Measurements from ENCODE around the gene PACRG. TPM values are rescaled to one million over a fixed set of nuclear protein-coding genes. Genes with fewer than 3 reads are reported as not detected.

The PACRG gene
- total RNA-seq, 2 donors from 2014 or later, result 2.8 to 21.3 TPM

DNA sequence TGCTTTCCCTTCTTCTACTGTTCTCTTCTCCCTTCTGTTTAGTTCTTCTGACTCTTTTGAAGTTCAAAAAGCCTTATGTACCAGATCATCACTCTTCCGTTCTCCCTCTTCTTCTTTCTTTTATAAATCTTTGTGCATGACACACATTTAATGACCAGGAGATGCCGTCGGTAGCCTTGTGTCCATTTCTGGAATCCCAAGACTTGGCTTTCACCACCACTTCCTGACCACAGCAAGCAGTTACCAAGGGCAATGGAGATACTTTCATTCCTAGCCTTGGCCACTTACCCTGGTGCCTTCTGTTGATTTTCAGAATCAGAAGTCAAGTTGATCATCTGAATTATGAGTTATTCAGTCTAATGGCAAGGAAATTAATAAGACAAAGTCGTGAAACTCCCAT lies 418.3 kb downstream of the PACRG start:
- no peaks in the 10 kb centered on the region for H3K9me3 ChIP-seq
- no peaks in the 10 kb centered on the region for H3K4me1 ChIP-seq
- no peak overlapping the region for H3K27ac ChIP-seq
- DNase-seq (ENCODE audit: low spot score), result no peak
- no peaks in the 10 kb centered on the region for H3K27me3 ChIP-seq
- H3K4me3 ChIP-seq, result no peak overlapping the region
- TF ChIP-seq, protein P1, sequence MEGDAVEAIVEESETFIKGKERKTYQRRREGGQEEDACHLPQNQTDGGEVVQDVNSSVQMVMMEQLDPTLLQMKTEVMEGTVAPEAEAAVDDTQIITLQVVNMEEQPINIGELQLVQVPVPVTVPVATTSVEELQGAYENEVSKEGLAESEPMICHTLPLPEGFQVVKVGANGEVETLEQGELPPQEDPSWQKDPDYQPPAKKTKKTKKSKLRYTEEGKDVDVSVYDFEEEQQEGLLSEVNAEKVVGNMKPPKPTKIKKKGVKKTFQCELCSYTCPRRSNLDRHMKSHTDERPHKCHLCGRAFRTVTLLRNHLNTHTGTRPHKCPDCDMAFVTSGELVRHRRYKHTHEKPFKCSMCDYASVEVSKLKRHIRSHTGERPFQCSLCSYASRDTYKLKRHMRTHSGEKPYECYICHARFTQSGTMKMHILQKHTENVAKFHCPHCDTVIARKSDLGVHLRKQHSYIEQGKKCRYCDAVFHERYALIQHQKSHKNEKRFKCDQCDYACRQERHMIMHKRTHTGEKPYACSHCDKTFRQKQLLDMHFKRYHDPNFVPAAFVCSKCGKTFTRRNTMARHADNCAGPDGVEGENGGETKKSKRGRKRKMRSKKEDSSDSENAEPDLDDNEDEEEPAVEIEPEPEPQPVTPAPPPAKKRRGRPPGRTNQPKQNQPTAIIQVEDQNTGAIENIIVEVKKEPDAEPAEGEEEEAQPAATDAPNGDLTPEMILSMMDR (IDR thresholded peaks at IDR 0.05), result no peak
- H3K36me3 ChIP-seq, result no peaks in the 10 kb centered on the region

DNA sequence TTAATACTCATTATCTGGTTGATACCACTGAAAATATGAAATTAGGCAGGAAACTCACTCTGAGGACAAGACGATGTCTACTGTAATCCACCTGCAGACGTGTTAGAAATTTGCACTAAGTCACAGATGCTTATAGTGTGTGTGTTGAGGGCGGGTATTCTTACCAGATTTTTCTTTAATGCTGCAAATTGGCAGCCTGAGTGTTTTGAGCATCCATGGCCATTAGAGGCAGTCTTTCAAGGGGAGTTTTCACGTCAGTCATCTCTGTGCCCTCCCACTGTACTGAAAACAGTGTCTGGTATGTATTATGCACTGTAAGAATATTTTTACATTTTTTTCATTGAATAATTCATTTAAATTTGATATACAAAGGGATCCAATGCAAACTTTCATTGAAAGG lies 420.2 kb downstream of the PACRG start:
- no peaks in the 10 kb centered on the region for H3K36me3 ChIP-seq

DNA sequence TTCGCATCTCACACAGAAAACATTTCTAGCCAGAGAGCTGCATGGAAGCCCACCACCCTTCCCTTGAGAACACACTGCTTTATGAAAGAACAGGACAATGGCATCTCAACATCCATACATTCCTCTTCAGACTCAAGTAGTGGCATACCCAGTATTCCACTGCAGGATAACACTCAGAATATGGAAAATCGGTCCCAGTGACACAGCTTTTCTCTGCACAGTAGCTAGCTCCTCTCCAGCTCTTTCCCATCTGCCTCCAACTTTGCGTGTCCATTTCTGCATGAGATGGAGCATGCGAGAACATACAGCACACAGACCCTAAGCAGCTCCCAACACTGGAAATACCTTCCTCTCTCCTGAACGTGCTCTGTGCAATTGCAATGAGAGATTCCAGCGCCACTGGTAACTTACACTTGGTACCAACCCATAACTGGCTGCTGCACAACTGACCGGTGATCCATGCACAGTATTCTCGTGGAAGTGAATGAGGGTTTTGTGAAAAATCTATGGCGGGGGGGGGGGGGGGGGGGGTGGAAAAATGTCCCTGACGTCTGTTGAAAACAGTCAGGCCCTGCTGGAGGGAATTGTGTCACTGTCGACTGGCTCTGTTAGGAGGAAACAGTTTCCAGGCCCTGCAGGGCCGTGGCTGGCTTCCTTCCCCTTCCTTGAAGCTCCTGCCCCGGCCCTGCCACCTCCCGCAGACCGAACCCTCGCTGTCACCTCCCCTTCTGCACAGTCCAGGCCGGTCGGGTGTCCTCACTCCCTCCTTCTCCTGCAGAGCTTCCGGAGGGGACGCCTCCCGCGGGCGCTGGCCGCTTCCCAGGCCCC lies 420.9 kb downstream of the PACRG start:
- DNase-seq (ENCODE audit: low spot score), result no peak
- no peak overlapping the region for H3K27ac ChIP-seq
- TF ChIP-seq, protein P1 (IDR thresholded peaks at IDR 0.05), result no peak

More for the DNA sequence above, 420.2 kb downstream of the PACRG start:
- Histone ChIP-seq H3K9me3 (no peaks in the 10 kb centered on the region), H3K27ac (no peak overlapping the region), H3K27me3 (no peaks in the 10 kb centered on the region), H3K4me3 (no peak overlapping the region), H3K4me1 (no peaks in the 10 kb centered on the region)
- TF ChIP-seq, protein P1 (IDR thresholded peaks at IDR 0.05), result no peak
- DNase-seq (ENCODE audit: low spot score), result no peak

DNA sequence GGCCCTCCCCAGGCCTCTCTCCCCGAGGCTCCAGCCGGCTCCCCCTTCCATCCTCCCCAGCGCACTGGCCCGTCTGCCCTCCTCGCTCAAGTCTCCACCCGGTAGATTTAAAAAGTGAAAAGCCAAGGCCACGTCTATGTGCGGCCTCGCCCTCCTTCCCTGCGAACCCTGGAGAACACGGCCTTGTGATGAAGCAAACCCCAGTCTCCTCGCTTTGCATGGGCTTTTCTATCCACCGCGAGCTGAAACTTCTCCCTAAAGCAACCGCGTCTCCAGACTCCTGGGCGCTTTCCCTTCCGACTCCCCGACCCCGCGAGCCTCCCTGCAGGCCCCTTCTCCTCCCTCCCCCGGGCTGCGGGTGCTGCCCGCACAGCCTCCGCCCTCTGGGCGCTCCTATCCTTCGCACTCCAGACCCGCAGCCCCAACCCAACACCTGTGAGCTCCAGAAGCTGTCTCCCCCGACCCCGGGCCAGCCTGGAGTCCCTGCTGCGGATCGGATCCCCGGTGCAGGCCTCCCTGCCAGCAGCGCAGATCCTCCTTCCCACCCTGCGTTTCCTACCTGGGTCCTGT lies 421.6 kb downstream of the PACRG start:
- Histone ChIP-seq H3K9me3 (no peaks in the 10 kb centered on the region), H3K4me3 (no peak overlapping the region)
- TF ChIP-seq, protein P1 (IDR thresholded peaks at IDR 0.05), result no peak

More for the DNA sequence above, 420.9 kb downstream of the PACRG start:
- no peaks in the 10 kb centered on the region for H3K4me1 ChIP-seq
- no peaks in the 10 kb centered on the region for H3K27me3 ChIP-seq
- H3K9me3 ChIP-seq, result no peaks in the 10 kb centered on the region
- no peak overlapping the region for H3K4me3 ChIP-seq
- H3K36me3 ChIP-seq, result no peaks in the 10 kb centered on the region

DNA sequence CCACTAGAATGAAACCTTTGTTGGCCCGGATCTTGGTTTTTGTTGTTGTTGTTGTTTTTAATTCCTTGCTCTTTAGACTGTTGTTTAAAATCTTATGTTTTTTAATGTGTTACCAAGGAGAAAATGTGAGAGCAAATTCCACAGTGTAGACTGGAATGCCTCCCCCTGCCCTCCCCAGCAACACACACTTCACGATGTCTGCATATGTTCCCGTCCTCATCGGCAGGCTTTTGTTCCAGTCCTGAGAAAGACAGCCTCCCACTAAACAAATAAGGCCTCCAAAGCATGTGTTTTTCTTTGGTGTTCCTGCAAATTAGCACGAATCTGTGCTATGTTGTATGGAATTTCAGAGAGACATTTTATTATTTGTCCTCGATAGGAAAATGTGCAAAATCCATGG lies 423.4 kb downstream of the PACRG start:
- Histone ChIP-seq H3K9me3 (no peaks in the 10 kb centered on the region), H3K4me3 (no peak overlapping the region), H3K27ac (no peak overlapping the region), H3K27me3 (no peaks in the 10 kb centered on the region), H3K36me3 (no peaks in the 10 kb centered on the region), H3K4me1 (no peaks in the 10 kb centered on the region)
- no peak for DNase-seq (ENCODE audit: low spot score)
- TF ChIP-seq, protein P1 (IDR thresholded peaks at IDR 0.05), result no peak

More for the DNA sequence above, 421.6 kb downstream of the PACRG start:
- Histone ChIP-seq H3K36me3 (no peaks in the 10 kb centered on the region), H3K4me1 (no peaks in the 10 kb centered on the region), H3K27me3 (no peaks in the 10 kb centered on the region), H3K27ac (no peak overlapping the region)
- no peak for DNase-seq (ENCODE audit: low spot score)

Measured in right atrium auricular region (tissue), 2 donors.